DMS 273 (cell line): ENCODE data around the gene LSR.

Experiments
- DNase-seq: peaks from one replicate; lab custom pipeline; 2025; ENCODE audit not compliant: unreplicated experiment; lab: John Stamatoyannopoulos, UW

LSR gene

DNA sequence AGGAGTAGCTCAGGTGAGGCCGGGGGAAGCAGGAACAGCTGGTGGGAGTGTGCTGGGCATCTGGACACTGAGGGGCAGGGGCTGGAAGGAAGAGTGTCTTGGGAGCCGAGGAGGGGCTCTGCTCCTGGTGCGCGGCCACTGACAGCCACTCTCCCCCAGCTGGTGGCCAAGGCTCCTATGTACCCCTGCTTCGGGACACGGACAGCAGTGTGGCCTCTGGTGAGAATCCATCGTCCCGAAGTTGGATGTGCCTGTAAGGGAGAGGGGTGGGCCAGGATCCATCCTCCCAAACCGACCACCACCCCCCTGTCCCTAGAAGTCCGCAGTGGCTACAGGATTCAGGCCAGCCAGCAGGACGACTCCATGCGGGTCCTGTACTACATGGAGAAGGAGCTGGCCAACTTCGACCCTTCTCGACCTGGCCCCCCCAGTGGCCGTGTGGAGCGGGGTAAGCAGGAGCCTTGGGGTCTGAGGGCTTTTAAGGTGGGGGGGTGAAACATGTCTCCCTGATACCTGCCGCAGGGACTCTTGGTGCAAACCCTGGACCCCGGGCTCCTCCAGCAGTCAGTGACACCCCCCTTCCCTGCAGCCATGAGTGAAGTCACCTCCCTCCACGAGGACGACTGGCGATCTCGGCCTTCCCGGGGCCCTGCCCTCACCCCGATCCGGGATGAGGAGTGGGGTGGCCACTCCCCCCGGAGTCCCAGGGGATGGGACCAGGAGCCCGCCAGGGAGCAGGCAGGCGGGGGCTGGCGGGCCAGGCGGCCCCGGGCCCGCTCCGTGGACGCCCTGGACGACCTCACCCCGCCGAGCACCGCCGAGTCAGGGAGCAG, 17.9 kb downstream of the LSR start:
- DNase-seq, result peak; percentile 48

DNA sequence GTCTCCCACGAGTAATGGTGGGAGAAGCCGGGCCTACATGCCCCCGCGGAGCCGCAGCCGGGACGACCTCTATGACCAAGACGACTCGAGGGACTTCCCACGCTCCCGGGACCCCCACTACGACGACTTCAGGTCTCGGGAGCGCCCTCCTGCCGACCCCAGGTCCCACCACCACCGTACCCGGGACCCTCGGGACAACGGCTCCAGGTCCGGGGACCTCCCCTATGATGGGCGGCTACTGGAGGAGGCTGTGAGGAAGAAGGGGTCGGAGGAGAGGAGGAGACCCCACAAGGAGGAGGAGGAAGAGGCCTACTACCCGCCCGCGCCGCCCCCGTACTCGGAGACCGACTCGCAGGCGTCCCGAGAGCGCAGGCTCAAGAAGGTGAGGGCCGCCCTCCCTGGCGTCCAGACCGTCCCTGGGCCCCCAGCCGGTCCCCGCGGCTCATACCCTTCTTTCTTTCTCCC, 18.6 kb downstream of the LSR start:
- DNase-seq, result peak; percentile 66

DNA sequence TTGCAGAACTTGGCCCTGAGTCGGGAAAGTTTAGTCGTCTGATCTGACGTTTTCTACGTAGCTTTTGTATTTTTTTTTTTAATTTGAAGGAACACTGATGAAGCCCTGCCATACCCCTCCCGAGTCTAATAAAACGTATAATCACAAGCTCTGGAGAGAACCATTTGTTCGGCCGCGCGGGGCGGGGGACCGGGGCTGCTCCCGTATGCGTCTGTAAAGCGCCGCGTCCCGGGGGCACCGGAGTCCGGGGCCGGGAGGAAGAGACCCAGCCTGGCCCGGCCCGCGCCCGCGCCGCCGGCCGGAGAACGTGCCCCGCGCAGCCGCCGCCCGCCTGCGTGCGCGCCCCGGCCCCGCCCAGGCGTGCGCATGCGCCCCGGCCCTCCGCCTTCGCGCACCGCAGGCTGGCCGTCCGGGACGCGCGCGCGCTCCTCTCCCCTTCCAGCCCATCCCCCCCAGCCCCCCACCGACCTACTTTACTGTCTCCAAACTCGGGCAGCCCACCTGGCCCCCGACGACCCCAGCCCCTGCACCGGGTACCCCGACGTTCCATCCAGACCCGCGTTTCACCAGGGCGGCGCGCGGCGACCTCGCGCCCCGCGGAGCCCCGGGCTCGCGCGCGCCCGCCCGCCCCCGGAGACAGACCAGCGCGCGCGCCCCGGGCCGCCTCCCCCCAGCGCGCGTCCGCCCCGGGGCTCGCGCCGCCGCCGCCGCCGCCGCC, 19.2 kb downstream of the LSR start:
- DNase-seq, result peak; percentile 90

DNA sequence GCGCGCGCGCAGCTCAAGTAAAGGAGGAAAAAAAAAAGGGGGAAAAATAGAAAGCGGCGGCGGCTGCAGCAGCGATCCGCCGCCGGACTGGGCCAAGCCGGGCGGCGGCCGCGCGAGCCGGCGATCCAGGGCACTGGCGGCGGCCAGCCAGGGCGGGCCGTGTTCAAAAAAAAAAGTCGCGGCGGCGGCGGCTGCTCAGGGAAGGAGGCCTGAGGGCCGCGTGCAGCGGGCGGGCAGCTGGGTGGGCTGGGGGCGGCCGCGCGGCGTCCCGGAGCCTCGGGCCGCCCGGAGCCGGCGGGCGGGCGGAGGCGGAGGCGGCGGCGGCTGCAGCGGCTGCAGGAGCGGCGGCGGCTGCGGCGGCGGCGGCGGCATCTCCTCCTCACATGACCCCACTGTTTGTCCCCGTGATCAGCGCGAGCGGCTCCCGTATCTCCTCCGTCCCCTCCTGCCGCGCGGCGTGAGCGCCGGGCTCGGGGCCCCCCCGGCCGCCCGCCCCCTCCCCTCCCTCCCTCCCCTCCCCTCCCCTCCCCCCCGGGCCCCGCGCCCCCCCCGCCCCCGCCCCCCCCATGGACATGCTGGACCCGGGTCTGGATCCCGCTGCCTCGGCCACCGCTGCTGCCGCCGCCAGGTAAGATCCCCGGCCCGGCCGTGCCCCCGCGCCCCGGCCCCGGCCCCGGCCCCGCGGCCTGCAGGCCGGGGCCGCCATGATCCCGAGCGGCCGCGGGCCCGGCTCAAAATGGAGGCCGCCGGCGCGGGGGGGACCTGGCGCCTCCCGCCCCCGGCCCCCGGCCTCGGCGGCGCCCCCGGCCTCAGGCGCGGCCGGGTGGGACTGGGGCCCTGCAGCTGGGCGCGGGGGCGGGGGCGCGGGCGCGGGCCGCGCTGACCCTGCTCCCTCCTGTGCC, 20.0 kb downstream of the LSR start, which contains the start of gene USF2:
Gene USF2, plus strand, starts transcription at position 427 of the 902 bp plus-strand sequence. Its CDS starts 140 bp downstream, at position 567.
- peak; percentile 88 for DNase-seq

DNA sequence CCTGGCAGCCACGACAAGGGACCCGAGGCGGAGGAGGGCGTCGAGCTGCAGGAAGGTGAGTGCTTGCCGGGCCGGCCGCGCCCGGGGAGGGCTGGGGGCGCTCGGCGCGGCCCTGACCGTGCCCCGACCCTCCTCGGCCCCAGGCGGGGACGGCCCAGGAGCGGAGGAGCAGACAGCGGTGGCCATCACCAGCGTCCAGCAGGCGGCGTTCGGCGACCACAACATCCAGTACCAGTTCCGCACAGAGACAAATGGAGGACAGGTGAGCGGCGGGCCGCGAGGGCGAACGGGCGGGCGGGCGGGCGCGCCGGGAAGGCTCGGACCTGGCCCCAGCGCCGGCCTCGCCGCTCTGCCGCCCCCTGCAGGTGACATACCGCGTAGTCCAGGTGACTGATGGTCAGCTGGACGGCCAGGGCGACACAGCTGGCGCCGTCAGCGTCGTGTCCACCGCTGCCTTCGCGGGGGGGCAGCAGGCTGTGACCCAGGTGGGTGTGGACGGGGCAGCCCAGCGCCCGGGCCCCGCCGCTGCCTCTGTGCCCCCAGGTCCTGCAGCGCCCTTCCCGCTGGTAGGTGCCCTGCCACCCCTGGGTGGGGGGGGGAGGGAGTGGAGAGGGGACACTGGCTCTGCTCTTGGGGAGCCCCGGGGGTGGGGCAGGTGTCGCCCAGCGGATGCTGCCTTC, 20.8 kb downstream of the LSR start:
- DNase-seq, result peak; percentile 85

DNA sequence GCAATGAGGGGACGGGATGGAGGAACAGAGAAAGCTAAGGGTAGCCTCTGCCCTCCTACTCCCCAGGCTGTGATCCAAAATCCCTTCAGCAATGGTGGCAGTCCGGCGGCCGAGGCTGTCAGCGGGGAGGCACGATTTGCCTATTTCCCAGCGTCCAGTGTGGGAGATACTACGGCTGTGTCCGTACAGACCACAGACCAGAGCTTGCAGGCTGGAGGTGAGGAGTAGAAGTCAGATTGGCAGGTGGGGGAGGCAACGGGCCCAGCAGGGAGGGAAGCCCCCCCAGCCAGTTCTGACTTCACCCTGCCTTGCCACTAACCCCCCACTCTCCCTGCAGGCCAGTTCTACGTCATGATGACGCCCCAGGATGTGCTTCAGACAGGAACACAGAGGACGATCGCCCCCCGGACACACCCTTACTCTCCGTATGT, 21.6 kb downstream of the LSR start:
- DNase-seq, result no peak

DNA sequence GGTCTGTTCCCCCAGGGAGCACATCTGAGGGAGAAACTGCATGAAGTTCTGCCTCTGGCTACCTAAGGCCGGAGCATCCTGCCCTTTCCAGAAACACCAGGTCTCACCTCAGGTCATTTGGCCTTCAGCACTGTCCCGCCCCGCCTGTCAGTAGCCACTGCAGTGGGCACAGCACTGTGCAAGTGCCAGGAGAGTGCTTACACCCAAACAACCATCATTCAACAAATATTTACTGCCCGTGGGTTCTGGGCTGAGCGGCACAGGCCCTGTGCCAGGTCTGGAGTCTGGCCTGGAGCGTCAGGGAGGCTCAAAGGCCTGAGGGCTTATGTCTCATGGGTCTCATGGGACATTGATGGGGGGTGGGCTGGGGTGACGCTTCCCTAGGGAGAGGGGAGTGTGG, 22.7 kb downstream of the LSR start:
- no peak for DNase-seq

DNA sequence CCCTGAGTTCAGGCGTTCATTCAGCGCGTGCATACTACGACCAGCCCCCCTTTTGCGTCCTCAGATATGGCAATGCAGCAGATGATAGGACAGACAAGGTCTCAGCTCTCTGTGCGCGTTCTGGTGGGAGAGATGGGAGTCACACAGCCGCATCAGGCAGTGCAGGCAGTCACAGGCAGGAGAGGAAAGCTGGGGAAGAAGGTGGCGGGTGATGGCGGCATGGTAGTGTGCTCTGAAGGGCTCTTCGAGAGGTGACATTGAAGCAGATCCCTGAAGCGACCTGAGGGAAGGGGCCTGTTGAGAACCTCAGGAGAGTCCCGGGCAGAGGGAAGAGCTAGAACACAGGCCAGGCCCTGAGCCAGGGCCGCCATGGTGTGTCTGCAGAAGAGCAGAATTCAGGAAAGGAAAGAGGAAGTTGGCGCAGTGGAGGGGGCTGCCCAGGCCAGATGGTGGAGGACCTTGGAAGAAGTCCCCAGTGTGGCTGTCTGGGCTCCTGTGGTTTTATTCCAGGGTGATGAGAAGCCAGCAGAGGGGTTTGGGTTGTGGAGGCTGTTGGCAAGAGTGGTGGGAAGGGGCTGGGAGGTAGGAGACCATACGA, 23.4 kb downstream of the LSR start:
- DNase-seq, result no peak

DNA sequence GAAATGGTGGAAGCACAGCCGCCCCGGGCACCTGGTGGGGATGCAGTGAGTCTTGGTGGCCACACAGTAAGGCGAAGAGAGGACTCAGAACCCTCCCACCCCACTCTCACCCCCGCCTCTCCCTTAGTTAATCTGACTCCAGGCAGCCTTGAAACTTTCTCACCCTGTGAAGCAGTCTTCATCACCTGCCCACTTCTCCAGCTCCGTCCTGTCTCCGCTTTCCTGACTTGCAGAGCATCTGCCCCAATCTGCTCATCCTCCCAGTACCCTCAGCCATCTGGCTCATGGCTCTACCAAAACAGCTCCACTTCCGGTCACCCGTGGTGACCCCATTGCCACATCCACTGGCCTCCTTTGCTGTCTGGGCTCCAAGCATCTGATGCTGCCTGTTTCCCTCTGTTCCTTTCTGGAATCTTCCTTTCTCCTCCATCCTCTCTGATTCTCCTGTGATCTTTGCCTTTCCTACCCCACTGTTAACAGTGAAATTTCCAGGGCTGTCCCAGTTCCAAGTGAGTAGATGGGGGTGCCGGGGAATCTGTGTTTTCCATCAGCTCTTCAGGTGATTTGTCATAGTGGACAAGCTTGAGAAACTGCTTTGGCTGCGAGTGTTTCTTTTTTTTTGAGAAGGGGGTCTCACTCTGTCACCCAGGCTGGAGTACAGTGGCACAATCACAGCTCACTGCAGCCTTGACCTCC, 24.3 kb downstream of the LSR start:
- no peak for DNase-seq

DNA sequence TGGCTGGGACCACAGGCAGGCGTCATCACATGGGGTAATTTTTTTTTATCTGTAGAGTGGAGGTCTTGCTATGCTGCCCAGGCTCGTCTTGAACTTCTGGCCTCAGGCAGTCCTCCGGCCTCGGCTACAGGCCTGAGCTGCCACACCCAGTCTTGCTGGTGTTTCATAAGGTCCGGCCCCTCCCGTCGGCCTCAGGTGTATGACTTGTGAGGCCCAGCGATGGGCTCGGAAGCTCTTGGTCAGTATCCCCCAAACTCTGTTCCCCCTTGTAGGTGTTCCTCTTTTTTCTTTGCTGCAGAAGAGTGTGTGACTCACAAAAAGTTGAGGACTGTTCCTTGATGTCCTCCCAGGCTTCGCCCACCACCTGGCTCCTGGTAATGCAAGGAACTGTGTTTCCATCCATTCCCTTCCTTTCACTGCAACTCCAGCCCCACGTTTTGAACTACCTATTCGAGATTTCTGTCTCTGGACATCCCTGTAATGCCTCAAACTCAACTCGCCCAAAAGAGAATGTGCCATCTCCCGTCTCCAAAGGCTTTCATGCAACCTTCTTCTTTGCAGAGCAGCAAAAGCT, 25.0 kb downstream of the LSR start:
- DNase-seq, result no peak

DNA sequence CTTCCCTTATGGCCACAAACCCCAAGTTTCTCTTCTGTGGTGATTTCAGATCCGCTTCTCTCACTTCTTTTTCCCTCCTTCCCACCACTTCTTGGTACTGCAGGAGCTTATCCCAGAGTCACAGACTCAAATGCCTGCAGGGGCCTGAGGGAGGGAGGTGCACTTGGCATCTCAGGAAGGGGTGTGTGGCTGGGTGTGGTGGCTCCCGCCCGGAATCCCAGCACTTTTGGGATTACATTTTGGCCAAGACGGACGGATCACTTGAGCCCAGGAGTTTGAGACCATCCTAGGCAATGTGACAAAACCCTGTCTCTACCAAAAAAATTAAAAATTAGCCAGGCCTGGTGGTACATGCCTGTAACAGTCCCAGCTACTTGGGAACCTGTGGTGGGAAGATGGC, 25.5 kb downstream of the LSR start:
- no peak for DNase-seq

DNA sequence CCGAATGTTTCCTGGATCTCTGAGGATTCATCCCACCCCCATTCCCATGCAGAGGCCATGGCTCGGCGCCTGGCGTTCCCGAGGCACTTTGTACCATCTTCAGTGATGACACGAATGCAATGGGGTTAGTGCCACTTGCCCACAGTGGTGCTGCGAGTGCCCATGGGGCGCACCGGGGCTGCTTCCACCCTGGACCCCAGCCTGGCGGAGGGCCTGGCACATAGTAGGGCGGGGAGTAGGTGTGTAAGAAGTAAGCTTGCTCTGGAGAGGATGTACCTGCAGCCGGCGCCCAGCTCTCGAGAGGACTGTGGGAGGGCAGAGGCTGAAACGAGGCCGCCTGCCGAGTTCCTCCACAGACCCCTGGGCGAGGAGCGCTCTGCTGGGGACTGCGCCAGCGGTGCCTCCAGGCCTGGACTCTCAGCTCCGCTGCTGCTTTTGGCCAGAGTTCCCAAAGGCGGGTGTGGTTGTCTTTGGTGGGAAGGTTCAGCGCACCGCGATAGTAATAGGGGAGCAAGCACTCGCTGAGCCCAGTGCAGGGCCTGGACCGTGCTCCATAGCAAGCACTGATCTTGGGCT, 28.0 kb downstream of the LSR start:
- no peak for DNase-seq

DNA sequence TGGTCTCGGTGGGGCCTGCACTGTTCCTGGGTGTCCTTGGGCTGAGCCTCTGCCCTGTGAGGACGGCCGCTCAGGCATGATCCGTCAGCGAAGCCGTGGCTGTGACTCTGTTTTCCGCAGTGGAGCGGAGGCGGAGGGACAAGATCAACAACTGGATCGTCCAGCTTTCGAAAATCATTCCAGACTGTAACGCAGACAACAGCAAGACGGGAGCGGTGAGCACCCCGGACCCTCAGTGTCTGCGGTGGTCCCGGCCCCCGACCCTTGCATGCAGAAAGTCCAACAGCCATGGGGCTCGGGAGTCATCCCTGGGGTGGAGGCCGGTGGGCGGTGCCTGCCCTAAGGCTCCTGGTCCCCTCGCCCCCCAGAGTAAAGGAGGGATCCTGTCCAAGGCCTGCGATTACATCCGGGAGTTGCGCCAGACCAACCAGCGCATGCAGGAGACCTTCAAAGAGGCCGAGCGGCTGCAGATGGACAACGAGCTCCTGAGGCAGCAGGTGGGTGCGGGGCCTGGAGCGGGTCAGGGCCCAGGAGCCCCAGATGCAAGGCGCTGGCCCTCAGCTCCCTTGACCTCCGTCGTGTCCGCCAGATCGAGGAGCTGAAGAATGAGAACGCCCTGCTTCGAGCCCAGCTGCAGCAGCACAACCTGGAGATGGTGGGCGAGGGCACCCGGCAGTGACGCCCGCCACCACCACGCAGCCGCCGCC, 29.9 kb downstream of the LSR start:
- DNase-seq, result no peak

DNA sequence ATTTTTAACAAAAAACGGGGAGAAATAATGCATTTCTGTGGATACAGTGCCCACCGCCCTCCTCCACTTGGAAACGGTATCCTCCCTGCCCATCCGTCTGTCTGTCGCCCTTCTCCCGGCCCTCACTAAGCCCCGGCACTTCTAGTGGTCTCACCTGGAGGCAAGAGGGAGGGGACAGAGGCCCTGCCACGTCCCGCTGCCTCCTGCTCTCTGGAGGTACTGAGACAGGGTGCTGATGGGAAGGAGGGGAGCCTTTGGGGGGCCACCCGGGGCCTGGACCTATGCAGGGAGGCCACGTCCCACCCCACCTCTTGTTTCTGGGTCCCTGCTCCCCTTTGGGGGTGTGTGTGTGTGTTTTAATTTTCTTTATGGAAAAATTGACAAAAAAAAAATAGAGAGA, 30.6 kb downstream of the LSR start:
- DNase-seq, result no peak

DNA sequence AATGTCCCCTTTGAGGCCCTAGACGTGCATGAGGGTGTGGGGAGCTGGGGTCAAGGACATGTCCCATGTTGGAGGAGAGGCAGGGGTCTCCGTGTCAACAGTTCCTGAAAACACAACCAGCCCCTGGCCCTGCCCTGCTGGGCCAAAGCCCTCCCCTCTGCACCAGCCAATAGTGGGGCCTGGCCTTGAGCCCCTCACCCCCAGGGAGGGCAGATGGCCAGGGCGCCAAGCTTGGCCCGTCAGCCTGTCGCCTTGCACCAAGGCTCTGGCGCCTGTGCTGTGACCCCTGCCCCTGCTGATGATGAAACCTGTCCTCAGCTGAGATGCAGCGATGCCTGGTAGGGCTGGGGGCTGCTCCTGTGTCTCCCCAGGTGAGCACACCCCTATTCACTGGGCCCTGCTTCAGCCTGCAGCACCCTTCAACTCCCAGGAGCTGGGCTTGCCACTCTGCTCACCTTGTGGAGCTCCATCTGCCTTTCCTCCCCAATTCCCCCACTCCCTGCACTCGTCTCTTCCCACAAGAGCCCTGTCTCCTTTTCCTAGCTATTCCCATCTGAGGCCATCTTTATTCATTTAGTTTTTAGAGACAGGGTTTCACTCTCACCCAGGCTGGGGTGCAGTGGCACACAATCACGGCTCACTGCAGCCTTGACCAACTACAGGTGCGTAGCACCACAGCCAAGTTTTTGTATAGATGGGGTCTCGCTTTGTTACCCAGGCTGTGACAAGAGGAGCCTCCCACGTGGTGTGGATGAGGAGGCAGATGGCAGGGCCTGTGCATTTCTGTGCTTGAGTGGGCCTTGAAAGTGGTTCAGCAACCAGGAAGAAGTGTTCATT, 31.4 kb downstream of the LSR start:
- DNase-seq, result peak; percentile 68

DNA sequence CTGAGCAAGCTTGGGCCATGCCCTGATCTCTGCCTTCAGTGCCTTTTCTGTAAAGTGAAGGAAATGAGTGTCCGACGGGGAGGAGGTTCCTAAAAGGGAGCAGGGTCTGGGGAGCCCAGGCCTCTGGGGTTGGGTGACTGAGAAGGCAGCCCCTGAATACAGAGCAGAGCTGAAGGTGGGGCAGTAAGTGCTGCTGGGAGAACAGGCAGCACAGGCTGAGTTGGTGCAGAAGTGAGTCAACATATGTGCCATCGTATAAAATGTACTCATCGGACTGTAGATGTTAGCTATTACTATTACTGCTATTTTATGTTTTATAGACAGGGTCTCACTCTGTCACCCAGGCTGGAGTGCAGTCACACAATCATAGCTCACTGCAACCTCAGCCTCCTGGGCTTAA, 32.5 kb downstream of the LSR start:
- no peak for DNase-seq
